Lower leg skin (tissue), 4 donors: ENCODE data around the gene BRSK1. TPM values are rescaled to one million over a fixed set of nuclear protein-coding genes. Genes with fewer than 3 reads are reported as not detected.
"Not testable (repeated sequence)": the region's sequence is repeated elsewhere in the genome, so short reads cannot be mapped to it uniquely, and the experiment has no call there.

Experiments used
- DNase-seq, 2 donors: peaks; one replicate each; pipeline ENCODE4 v3.0.0-alpha.2; 2019; ENCODE audit warnings: low spot score in 2 of 2
- H3K4me3 ChIP-seq: fragments of 200-600 bp; sonication (generic); 2 replicates; pipeline ENCODE4 v1.5.1; 2017; ENCODE audit warnings: mild to moderate bottlenecking, low read depth; ENCODE audit not compliant: poor library complexity, severe bottlenecking
- CTCF ChIP-seq, 3 donors: fragments of 450-650 bp; IDR thresholded peaks; one replicate each; pipeline ENCODE4 v1.5.1; 2016; ENCODE audit warnings: antibody characterized with exemption in 3 of 3, mild to moderate bottlenecking in 3 of 3, moderate library complexity in 2 of 3
- POLR2A ChIP-seq, 2 donors: fragments of 450-650 bp; IDR thresholded peaks; one replicate each; pipeline ENCODE4 v1.6.1; 2016 to 2017; ENCODE audit warnings: antibody characterized with exemption in 2 of 2, mild to moderate bottlenecking in 1 of 2, moderate library complexity in 1 of 2
- WGBS, 2 donors: methylation state at CpG; one replicate each; pipeline ENCODE4 v1.1.5; 2018; 5-methylcytosine and 5-hydroxymethylcytosine counted together
- intact Hi-C: fragments of 100-400 bp; cut with DNase I; formaldehyde crosslinking; loops from one replicate; pipeline ENCODE4 v1.15.0; 2023; ENCODE audit warnings: low total_unique reads
- total RNA-seq, 4 donors: library from RNA; depleted of rRNA; stranded (reverse); fragments of >200 nt; gene quantifications; one replicate each; pipeline ENCODE4 v1.1.0, GENCODE V29; 2016

Gene BRSK1
- total RNA-seq, 4 donors from 2014 or later = 0.44 to 4.6 TPM; not detected in 2

DNA sequence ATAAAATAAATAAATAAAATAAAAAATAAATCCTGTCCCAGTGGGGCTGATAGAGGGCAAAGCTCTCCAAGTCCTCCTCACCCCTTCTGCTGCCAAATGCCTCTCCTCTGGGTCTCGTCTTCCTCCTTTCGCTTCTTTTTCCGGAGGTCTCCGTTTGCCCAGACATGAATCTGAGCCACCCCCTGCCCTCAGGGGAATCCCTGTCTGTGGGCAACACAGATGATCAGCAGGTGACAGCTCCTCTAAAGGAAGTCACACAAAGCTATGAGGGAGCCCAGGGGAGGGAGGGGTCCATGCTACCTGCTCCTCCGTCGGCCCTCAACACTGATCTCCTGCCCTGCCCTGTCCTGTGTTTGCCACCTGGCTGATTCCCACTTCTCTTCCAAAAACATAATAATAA is 40.9 kb downstream of the BRSK1 start:
- 36 to 46% methylated on average over 6 of the region's 6 CpGs for WGBS, 2 donors
- no peak overlapping the region for H3K4me3 ChIP-seq
- no peak for DNase-seq
- TF ChIP-seq POLR2A (IDR thresholded peaks at IDR 0.05) (no peak), CTCF (IDR thresholded peaks at IDR 0.05) (no peak)
- intact Hi-C loops = no loop called here

- TF ChIP-seq POLR2A (IDR thresholded peaks at IDR 0.05) (no peak), CTCF (IDR thresholded peaks at IDR 0.05) (no peak)
- intact Hi-C loops = no loop called here
- H3K4me3 ChIP-seq = no peak within 1 kb of the TSS
- 76 to 78% methylated on average over 14 of the region's 14 CpGs for WGBS, 2 donors
- no peak for DNase-seq
Observed at GRCh38 chr19:55325172-55325571, 41.4 kb downstream of the BRSK1 start, which contains the start of gene TMEM150B. Gene TMEM150B, minus strand, starts transcription at chr19:55325341. Its CDS starts 4,305 bp downstream, at chr19:55321036.

DNA sequence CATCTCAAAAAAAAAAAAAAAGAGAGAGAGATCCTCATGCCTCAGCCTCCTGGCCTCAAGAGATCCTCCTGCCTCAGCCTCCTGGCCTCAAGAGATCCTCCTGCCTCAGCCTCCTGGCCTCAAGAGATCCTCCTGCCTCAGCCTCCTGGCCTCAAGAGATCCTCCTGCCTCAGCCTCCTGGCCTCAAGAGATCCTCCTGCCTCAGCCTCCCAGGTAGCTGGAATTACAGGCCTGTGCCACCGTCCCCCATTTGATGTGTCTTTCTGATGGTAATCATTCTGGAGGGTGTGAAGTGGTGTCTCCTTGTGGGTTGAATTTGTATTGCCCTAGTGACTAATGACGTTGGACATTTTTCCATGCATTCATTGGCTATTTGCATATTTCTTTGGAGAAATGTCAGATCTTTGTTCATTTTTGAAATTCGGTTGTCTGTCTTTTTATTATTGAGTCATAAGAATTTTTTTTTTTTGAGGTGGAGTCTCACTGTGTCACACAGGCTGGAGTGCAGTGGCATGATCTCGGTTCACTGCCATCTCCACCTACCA is 45.0 kb downstream of the BRSK1 start:
- DNase-seq, intact Hi-C loops, H3K4me3 ChIP-seq: not testable (repeated sequence)
- WGBS, 2 donors = 59 to 62% methylated on average over 4 of the region's 4 CpGs

- DNase-seq, H3K4me3 ChIP-seq, intact Hi-C loops: not testable (repeated sequence)
- WGBS, 2 donors = 80 to 90% methylated on average over 6 of the region's 6 CpGs
Observed at GRCh38 chr19:55329791-55330190, 46.0 kb downstream of the BRSK1 start.

DNA sequence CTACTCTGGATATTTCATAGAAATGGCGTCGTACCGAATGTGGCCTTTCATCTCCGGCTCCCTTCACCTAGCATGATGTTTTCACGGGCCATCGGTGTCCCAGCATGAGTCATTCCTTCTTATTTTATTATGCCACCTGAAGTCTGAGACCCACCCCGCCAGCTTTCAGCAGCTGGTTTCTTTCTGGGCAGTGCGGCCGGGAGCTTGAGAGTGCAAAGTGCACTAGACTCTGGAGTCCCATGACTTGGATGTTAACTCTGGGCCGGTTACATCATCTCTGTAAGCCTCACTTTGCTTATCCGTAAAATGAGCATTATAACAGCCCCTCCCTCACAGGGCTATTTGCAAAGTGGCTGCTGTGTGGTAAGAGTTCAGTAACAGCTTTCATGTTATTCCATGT is 50.1 kb downstream of the BRSK1 start:
- intact Hi-C loops = no loop called here
- TF ChIP-seq POLR2A (IDR thresholded peaks at IDR 0.05) (no peak), CTCF (IDR thresholded peaks at IDR 0.05) (no peak)
- H3K4me3 ChIP-seq = no peak overlapping the region
- DNase-seq = no peak
- WGBS, 2 donors = 81 to 88% methylated on average over 11 of the region's 11 CpGs

DNA sequence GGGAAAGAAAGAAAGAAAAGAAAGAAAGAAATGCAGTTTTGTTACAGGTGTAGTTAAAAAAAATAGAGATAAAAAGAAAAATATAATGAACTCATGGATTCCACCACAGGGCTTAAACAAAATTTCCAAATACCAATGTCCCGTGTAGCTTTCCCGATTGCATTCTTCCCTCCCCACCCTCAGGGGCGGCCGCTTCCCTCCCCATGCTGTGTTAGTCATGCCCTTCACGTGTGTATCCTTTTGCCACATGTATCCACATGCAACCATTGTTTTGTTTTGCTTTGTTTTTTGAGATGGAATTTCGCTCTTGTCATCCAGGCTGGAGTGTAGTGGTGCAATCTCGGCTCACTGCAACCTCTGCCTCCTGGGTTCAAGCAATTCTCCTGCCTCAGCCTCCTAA is 52.3 kb downstream of the BRSK1 start:
- DNase-seq = no peak
- no peak overlapping the region for H3K4me3 ChIP-seq
- intact Hi-C loops = no loop called here
- WGBS, 2 donors = 40 to 42% methylated on average over 7 of the region's 7 CpGs
- TF ChIP-seq POLR2A (IDR thresholded peaks at IDR 0.05) (no peak), CTCF (IDR thresholded peaks at IDR 0.05) (no peak)
